ENCODE measurements around the gene CMTM6.

GRCh38 chr3:32443478-32443877, 59.2 kb downstream of the CMTM6 start:
- TF ChIP-seq EZH2 (IDR thresholded peaks at IDR 0.05; ENCODE audit: borderline replicate concordance, low read length) (no peak), CTCF (IDR thresholded peaks at IDR 0.05; ENCODE audit: low read length) (no peak)
